GM21786 (cell line): ENCODE results near the gene SPATA25.
A peak's percentile ranks its signal among the peaks of the same experiment; 100 is the strongest.
"Not testable (repeated sequence)": the region's sequence is repeated elsewhere in the genome, so short reads cannot be mapped to it uniquely, and the experiment has no call there.

ENCODE experiments used
- ATAC-seq: cut with Tn5 transposase; IDR thresholded peaks from one replicate; pipeline ENCODE4 v1.9.1; 2021; ENCODE audit not compliant: unreplicated experiment

The SPATA25 gene

GRCh38 chr20:45894797-45895196, 7.4 kb upstream of the SPATA25 start:
- ATAC-seq = no peak

DNA sequence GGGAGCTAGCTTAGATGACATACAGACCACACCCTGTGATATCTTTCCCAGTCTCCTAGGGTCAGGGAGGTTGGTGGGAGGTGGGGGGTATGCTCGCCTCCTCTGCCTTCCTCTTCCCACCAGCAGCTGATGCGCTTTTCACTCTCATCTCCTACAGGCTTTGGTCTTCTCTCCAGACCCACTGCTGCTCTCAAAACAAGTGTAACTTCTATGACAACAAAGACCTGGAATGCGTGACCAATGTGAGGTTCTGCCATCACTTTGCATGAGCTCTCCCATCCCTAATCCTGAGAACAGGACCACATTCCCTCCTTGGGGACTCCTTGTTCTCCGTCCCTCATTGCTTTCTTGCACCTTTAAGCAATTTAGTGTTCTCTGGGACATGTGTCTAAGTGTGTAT, 6.4 kb upstream of the SPATA25 start:
- ATAC-seq = no peak

GRCh38 chr20:45892828-45893500, 5.5 kb upstream of the SPATA25 start:
- no peak for ATAC-seq

GRCh38 chr20:45892049-45892825, 4.8 kb upstream of the SPATA25 start:
- no peak for ATAC-seq

GRCh38 chr20:45890985-45891983, 3.9 kb upstream of the SPATA25 start, which contains the start of the genes CTSA and NEURL2:
CTSA (plus strand) TSS chr20:45891335; CDS start chr20:45891569, 234 bp downstream.
NEURL2 (minus strand) TSS chr20:45891208; CDS start chr20:45890991, 217 bp downstream.
- peak; percentile 68 for ATAC-seq

DNA sequence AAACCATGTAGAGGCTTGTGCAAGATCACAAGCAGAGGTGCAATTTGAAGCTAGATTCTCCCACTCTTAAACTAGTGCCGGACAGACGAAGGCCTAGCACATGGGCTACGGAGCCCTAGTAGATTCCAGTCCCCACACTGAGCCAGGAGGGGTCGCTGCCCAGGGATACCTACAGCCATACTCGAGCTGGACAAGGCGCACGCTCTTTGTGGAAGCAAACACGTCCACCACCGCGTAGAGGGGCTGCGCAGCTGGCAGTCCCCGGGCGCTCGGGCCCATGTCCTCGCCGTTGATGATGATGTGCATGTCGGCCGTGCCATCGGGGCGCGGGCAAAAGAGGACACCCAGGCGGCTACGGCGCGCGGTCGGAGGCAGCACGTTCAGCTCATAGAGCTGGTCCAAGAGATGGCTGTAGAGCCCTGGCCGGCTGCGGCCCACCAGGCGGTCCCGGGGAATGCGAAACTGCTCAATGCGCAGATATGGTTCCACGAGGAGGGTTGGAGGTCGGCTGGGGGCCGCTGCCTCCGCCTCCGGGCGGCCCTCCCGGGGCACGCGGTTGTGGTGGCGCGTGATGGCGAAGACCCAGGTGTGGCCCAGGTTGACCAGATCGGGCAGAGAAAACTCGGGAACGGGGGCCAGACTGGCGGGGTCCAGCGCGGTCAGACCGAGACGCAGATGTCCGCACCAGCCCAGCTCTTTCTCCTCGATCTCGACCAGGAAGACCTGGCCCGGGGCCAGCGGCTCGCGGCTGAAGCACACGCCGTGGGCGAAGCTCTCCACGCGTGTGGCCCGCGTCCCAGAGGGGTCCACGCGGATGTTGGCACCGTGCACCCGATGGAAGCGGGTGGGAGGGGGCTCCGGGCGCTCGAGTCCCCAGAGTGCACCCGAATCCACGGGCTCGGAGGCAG, 2.9 kb upstream of the SPATA25 start:
- ATAC-seq = no peak

DNA sequence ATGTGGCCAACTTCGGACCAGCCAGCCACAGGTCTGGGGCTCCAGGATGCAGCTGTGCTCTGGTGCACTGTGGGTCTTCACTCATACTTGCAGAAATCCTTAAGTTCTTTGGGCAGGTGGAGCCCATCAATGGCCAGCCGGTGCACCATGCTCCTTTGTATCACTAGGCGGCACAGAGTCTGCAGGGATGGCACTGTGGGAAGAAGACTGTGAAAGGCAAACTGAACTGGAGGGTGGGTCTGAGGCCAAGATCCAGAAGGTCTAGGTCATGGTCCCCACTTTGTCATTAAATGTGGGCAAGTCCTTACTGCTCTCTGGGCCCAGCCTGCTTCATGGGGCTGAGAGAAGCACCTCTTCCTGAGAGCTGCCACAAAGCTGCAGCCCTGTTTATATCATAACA, 1.3 kb upstream of the SPATA25 start:
- no peak for ATAC-seq

DNA sequence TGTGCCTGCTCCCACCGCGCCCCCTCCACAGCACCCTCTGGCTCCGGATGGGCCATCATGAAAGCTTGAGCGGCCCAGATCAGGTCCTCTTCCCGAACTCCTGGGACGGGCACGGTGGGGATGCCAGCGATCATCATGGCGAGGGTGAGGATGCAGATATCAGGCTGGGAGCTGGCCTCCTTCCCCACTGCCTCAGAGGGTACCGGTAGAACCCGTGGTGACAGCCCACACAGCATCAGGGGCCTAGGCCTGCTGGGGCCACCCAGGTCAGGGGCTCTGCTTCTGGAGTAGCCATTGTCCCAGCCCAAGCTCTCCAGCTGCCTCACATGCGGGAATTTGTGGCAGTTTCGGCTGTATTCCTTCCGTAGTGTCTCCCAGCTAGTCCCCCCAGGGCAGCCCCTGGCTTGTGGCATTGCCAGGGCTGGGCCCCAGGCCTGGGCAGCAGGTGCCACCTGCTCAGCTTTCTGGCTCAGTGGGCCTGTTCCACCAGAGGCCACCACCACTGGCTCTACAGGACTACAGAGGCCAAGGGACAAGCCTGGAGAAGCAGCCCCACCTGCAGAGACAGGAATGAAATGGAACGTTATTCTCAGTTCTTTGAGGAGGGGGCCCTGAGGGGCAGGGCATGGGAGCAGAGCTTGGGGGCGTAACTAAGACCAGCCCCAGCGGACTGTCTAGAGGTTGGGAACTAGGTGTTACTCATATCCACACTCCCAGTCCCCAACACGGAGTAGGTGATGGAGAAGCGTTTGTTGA, 654 bp downstream of the SPATA25 start:
- ATAC-seq = no peak

GRCh38 chr20:45883100-45883469, 4.3 kb downstream of the SPATA25 start:
- ATAC-seq = no peak

DNA sequence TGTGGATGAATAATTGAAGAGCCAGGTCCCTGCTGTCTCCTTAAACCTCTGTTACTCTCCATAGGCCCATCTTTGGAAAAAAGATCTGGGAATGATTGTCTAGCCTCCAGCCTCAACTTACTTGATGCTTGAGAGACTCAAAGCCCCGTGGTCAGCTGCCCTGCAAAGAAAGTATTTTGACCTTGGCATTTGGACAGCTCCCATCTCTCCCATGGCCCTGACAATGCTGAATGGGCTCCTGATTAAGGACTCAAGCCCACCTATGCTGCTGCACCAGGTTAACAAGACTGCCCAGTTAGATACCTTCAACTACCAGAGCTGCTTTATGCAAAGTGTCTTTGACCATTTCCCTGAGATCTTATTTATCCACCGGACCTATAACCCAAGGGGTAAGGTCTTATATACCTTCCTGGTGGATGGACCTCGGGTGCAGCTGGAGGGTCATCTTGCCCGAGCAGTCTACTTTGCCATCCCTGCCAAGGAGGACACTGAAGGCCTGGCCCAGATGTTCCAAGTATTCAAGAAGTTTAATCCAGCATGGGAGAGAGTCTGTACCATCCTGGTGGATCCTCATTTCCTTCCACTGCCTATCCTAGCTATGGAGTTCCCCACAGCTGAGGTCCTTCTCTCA, 4.8 kb downstream of the SPATA25 start:
- no peak for ATAC-seq

DNA sequence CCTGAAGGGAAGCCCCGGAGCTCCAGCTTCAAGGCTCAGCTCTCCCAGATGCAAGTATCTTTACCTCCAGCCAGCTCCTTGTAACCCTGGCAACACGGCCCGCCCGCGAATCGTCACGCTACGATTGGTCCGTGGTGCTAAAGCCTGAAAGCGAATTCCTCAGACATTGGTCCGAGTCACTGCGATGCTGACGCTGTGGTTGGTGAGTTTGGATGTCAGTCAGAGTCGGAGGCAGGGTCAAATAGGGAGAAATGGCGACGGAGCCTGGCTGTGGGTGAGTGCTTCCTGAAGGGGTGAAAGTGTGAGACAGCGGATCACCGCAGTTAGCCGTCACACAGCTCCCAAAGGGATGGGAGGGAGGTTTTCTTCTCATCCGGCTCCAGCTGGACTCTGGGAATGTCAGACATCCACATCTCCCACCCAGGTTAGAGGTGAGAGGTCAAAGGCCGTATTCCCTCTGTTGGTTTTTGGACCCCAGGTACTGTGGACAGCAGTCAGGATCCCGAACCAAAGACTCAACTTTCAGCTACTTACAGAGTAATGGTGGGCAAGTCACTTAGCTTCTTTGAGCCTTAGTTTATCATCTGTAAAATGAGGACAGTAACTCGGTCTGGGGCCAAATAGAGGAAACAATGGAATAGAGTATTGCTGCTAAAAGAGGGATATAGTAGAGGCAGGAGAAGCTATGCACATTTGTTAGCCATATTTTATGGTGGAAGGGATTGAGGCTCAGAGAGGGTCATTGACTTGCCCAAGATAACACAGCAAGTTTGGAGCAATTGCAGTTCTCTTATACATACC, 6.2 kb downstream of the SPATA25 start, which contains the start of gene ZSWIM1:
ZSWIM1 (plus strand) TSS at position 240 of the 801 bp plus-strand sequence. CDS start 1,366 bp downstream, outside the sequence.
- ATAC-seq = peak; percentile 97

- ATAC-seq = no peak
These were observed 9.2 kb downstream of the SPATA25 start for GRCh38 chr20:45878076-45878761.

DNA sequence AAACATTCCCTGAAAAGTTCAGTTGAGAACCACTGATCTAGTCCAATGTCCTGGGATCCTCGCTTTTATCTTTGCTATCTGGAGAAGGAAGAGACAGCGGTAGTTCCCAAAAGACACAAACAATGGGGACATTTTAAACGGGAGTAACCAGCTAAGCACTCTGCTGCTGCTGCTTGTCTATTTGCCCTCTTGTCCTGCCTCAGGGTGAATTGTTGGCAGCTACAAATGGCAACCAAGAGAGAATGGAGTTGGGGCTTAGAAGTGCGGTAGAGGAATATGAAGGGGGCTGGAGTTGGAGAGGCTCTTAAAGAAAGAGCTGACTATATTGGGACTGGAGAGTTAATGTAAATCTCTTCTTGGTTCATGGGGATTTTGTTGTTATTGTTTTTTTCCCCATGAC, 12.8 kb downstream of the SPATA25 start:
- ATAC-seq = no peak

DNA sequence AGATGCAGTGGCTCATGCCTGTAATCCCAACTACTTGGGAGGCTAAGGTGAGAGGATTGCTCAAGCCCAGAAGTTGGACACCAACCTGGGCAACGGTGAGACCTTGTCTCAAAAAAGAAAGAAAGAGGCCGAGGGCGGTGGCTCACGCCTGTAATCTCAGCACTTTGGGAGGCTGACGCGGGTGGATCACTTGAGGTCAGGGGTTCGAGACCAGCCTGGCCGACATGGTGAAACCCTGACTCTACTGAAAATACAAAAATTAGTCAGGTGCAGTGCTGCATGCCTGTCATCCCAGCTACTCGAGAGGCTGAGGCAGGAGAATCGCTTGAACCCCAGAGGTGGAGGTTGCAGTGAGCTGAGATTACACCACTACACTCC, 13.3 kb downstream of the SPATA25 start:
- ATAC-seq = not testable (repeated sequence)

DNA sequence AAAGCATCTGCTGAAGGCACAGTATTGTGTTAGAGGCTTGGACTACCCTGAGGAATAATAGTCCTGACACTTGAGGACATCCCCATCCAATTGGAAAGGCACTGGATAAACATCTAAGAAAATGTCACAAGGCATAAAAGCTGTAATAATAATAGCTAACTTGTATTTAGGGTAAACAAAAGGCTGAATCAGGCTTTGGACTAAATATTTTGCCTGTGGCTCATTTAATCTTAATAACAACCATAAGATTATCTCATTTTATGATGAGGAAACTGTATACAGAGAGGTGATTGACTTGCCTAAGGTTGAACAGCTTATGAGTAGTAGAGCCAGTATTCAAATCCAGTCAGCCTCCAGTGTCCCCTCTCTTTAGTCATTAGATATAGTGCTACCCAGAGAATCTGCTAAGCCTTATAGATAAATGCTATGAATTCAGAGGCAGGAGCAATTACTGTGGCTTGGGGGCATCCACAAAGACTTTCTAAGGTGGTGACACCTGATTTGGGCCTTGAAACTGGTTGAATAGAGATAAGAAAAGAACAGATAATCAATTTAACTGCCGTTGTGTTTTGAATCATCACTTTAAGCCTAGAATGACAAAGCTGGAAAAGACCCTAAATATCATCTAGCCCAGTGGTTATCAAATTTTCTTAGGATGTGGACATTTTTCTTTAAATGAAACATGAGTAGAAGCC, 13.9 kb downstream of the SPATA25 start:
- ATAC-seq = no peak

GRCh38 chr20:45872626-45873025, 14.8 kb downstream of the SPATA25 start:
- ATAC-seq = no peak

- no peak for ATAC-seq
These were observed 19.6 kb downstream of the SPATA25 start for GRCh38 chr20:45867819-45868176.
